HG03135 (cell line): Measurements from ENCODE around the gene FOXP2.
"Not testable (repeated sequence)": the region's sequence is repeated elsewhere in the genome, so short reads cannot be mapped to it uniquely, and the experiment has no call there.

Experiments
- ATAC-seq: cut with Tn5 transposase; IDR thresholded peaks from one replicate; pipeline ENCODE4 v1.9.1; 2021; ENCODE audit warnings: mild to moderate bottlenecking, moderate library complexity; ENCODE audit not compliant: unreplicated experiment

The FOXP2 gene

DNA sequence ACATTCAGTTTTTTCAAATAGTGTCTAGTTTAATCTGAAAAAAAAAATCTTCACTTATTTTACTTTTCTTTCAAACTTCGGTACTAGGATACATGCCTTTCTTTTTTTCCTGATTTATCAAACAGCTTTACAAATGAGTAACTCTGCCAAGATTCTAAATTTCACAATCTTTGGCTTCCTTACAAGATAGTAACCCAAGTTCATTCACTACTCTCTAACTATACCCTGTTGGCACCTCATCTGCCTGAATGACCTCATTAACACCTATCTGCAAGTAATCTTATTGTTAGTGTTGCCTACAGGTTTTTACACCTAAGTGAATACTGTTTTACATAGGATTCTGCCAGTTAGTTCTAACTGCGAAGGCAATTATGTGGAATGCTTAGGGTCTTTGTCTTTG, 159.8 kb downstream of the FOXP2 start:
- no peak for ATAC-seq

DNA sequence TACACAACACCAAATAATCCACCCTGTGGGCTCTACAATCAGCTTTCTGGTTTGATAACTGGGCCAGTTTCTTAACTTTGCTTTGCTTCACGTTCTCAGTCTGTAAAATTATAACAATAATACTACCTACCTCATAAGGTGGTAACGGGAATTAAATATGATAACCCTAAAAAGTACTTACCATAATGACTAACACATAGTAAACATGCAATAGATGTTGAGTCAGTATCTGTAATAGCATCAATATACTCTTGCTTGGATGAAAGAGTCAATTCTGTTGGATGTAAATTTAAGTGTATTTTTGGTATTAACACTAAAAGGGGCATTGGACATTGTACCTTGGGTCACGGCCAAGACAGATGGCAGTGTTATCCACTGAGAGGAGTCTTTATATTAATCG, 160.5 kb downstream of the FOXP2 start:
- no peak for ATAC-seq

DNA sequence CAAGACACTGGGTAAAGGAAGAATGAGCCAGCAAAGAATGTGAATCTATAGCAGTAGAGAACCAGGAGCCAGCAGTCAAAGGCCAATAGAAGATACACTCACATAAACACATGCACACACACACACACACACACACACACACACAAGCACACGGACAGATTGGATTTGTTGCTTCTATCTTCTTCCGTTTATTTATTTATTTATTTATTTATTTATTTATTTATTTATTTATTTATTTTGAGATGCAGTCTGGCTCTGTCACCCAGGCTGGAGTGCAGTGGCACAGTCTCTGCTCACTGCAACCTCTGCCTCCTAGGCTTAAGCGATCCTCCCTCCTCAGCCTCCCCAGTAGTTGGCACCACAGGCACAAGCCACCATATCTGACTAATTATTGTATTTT, 166.3 kb downstream of the FOXP2 start:
- ATAC-seq, result not testable (repeated sequence)

DNA sequence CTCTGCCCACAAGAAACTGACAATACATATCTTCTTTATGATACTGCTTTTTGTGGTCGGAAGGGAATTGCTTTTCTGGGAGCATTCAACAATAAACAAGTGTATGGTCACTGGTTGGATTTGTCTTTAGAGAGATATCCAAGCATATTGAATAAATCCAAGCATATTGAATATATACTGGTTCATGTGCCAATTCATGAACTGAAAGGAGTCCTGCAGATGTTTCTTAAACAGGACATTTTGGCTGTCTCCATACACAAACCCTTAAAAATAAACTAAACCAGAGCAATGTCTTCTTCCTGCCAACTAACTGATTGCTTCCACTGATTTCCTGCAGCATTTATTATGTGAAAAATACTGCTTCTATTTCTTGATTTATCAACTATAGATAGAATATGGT, 173.9 kb downstream of the FOXP2 start:
- no peak for ATAC-seq

DNA sequence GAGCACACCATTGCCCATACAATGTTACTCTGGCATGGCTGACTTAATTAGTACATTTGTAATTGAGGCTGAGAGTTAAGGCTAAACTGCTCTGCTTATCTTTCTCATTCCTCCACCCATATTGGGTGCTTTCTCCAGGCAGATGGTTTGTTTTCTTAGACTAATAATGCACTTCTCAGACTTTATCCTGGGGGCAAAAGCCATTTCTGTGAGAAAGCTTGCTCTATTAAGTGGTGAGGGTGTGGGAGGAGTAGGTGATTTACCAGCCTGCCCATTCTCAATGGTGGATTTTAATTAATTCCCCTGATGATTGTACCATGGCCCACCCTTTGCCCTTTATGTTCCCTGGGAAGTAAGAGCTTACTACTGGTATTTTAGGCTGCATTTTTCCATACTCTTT, 174.8 kb downstream of the FOXP2 start:
- no peak for ATAC-seq

DNA sequence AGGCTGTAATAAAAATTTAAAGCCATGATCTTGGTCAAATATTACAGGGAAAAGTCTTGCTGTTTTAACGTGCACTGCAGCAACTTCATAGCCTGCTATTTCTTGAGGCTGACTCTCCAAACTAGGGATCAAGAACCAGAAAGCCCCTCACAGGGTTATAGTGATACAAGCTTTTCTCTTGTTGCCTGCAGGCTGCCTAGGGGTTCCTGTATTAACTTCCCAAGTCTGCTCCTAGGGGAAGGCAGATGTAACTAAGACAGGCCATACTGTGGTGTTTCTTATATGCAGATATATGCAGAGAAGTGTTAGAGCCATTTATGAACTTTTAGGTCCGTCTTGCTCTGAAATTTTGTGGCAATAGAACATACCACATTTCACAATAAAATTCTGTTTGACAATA, 175.7 kb downstream of the FOXP2 start:
- ATAC-seq, result no peak

DNA sequence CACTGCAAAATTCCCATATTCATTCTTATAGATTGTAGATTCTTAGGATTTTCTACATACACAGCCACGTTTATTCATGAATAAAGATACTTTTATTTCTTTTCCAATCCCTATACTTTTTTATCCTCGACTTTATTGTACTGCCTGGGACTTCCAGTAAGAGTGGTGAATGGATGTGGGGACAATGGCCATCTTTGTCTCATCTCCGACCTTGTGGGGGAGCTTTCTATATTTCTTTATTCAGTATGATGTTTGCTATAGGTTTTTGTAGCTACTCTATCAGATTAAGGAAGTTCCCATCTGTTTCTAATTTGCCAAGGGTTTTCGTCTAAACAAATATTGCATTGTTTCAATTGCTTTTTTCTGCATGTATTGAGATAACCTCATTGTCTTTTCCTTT, 184.3 kb downstream of the FOXP2 start:
- no peak for ATAC-seq

DNA sequence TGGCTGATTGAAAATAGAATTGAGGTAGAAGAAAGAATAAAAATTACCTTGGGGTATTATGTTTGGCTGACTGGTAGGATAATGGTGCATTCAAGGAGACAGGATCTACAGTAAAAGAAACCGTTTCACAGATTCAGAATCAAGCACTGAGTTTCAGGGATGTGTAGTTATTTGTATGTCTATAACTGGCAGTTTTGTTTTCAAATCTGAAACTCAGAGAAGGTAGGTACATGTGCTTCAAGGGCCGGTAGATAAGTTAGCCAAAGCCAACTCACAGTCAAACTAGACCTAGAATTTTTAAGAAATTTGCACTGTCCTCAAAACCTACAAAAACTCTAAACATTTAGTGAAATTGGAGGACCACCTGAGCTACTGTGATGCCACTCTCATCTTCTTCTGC, 191.5 kb downstream of the FOXP2 start:
- no peak for ATAC-seq

DNA sequence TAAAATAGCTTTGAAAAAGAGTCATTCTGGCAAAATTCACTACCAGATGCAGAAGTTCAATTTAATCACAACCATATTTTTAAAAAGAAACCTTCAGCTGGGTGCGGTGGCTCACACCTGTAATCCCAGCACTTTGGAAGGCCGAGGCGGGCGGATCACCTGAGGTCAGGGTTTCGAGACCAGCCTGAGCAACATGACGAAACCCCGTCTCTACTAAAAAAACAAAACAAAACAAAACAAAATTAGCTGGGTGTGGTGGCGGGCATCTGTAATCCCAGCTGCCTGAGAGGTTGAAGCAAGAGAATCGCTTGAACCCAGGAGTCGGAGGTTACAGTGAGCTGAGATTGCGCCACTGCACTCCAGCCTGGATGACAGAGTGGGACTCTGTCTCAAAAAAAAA, 194.2 kb downstream of the FOXP2 start:
- not testable (repeated sequence) for ATAC-seq

DNA sequence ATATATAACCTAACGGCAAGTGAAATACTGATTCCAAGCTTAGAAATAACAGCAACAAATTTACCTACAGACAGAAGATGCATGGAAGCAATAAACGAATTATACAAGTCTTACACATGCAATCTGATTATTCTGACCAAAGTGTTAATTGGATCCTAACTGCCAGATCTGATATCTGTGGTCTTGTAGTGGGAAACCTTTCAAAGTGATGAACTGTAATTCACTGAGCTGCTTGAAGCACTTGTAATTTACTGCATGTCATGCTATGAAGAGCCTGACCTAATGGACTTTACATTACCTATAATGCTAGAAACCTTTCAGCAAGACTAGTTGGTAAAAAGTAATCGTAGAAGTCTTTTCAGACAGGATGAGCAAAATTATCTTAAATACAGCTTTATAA, 205.6 kb downstream of the FOXP2 start:
- no peak for ATAC-seq

DNA sequence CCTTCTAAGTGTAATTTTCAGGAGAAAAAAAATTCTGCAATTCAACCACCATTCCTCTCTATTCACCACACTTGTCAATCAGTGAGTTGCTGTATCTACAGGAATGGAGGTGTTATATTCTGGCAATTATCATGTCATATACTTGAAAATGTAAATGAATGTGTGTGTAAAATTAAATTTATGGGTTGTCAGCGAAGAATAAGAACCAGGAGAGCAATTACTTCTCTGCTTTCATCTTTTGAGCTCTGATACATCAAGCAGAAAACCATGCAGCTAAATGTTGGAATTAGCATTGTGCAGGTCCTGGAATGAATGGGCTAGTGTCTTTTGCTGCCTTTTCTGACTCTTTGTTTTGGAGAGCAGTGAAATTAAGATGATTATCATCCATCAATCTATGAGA, 207.6 kb downstream of the FOXP2 start:
- ATAC-seq, result no peak

DNA sequence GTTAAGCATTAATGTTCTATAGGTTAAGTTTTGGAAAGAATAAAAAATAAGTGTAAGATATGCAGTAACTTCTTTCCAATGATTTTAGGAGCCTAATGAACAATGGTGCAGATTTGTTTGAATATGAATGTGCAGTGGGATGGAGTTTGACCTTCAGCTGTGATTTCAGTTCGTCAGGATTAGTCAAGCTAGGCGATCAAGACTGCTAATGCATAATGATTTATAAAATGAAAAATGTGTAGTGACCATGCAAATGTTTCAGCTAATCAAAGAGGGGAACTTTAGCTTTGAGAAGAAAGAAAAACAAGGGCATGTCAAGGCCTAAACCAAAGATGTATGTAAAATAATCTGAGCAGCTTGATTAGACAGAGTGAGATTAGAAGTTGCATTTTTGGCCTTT, 208.5 kb downstream of the FOXP2 start:
- no peak for ATAC-seq

DNA sequence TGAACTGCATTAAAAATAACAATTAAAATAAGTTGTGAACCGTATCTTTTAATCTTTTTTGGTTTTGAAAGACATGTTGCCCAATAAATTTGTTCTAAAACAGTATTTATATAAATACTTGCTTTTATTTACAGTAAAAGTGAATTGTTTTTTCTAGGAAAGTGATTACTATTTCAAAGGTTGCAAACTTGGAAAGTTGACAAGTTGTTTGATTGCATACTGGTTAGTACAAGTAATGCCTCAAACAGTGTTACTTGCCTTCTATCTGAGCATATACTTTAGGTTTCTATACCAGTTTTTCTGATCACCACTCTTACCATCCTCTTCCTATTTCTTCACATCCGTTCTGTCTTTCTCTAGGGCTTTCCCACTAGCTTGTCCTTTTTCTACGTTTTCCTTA, 212.6 kb downstream of the FOXP2 start:
- no peak for ATAC-seq

DNA sequence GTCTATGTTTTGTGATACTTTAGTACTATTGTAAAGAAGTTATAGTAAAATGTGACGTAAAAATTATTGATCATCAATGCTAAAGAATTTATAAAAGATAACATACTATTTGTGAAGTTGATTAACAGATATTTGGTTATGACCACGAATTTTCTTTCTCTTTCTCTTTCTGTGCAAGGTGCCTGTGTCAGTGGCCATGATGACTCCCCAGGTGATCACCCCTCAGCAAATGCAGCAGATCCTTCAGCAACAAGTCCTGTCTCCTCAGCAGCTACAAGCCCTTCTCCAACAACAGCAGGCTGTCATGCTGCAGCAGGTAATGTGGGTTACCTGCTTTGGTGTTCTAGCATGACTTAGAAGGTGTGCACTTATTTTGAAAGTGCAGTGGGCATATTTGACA, 213.7 kb downstream of the FOXP2 start:
- no peak for ATAC-seq

DNA sequence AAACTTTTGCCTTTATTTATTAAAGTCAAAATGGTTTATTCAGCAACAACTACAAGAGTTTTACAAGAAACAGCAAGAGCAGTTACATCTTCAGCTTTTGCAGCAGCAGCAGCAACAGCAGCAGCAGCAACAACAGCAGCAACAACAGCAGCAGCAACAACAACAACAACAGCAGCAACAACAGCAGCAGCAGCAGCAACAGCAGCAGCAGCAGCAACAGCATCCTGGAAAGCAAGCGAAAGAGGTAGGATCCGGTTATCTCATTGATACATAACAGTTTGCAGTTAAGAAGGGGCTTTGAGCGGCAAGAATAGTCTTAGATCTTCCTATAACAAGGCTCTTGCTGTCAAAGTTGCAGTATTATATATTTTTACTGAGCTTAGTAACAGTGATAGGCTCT, 215.1 kb downstream of the FOXP2 start:
- ATAC-seq, result no peak

DNA sequence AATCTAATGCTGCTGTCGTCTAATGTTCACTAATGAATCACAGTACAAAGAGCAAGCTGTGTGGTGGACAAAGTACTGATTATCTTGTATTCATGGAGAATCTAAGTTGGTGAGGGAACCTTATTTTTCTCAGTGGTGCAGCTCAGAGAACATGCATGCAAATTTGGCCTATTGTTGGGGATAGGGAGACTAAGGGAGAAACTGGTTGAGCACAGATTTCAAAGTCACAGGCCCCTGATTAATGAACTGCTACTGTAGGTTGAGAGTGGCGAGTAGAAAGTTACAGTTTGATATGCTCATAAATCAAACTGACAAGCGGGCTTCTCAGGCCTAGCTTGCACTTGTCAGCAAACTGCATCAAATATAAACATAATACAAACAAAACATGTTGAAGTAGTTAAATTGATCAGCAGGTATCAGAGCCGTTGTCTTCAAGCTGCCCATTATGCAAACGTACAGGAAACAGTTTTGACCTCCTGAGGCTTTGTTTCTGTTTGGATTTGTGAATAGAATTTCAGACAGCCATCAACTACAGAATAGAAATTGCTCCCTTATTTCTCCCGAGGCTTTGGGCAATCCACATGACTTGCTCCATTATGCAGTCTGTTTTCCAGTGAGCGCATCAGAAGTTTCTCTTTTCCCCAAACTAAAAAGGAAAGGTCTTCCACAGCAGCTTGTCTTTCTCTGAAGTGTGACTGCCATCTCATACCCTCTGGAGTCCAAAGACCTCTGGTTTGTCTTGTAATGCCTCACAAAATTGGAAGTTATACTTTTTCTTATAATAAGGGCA, 215.8 kb downstream of the FOXP2 start:
- no peak for ATAC-seq

DNA sequence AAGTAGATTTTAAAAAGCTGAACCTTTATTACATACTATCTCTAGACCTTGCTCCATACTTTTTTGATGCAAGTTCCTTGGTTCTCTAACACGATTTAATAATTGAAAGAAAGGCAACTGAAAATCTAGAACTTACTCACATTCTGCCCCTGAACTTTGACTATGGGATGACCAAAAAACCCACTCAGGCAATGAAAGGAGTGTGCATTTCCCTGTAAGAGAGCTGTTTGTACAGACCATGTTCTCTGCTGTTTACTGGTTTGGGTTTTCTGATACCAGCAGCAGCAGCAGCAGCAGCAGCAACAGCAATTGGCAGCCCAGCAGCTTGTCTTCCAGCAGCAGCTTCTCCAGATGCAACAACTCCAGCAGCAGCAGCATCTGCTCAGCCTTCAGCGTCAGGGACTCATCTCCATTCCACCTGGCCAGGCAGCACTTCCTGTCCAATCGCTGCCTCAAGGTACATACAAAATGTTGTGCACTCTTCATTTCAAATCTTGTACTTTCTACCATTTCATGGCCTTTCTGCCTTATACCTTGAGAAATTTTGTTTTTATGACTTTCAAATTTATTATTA, 216.7 kb downstream of the FOXP2 start:
- ATAC-seq, result no peak

DNA sequence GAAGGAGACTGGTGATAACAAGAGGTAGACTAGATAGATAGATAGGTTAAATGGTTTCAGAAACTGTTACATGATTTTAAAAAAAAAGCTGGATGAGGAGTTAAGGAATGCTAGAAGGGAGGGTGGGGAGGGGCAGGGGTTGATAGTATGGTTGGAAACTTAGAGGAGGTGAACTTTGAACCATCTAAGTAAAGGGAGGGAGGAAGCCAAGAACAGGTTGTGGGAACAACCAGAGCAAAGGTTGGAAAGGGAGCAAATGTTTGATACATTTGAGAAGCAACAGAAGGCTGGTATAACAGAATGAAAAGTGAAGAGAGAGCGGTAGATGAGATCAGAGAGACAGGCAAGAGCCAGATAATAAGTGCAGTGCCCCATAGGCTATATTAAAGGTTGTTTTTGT, 224.8 kb downstream of the FOXP2 start:
- no peak for ATAC-seq

DNA sequence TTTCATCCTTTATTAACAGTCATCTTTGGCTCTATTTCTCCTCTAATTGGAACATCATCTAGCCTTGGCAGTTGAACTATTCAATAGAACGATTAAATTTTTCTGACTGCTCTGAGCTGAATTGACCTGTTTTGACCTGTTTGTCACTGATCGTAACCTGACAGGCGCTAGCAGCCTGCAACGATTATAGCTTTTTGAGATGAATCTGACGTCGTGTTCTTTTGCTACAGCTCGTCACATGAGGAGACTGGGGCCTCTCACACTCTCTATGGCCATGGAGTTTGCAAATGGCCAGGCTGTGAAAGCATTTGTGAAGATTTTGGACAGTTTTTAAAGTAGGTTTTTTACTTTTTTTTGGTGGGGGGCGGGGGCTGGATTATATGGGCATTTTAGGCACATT, 229.8 kb downstream of the FOXP2 start:
- no peak for ATAC-seq

DNA sequence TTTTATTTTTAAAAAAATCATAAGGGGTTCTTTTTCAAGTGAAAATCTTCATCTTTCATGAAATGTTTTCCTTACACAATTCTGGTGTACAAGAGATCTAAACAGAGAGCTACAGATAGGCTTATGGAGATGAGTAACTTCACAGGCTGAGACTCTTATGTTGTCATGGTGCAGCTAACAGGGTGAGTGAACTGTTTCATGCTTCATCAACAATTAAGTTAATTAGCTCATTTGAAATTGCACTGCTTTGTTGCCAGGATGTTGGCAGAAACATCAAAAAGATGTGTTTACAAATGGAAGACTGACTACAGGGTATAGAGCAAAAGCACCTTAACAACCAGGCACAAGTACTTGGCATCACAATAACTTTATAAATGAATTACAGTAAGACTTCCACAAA, 230.8 kb downstream of the FOXP2 start:
- ATAC-seq, result no peak

DNA sequence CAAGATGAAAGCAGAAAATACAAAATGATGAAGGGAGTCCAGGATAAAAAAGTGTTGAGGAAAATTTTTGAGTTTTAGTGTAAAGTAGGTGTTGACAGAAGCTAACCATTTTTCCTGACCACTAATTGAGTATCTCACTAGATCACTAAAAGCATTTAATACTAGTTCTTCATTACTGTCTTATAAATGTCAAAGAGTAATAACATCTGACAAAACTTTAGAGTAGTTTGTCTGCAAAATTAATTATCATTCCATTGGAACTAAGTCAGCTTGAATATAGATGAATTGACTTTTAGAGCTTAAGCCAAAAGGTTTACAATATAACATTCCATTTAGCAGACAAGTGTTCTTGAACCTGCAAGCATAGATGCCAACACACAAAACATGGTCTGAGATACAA, 232.9 kb downstream of the FOXP2 start:
- no peak for ATAC-seq

DNA sequence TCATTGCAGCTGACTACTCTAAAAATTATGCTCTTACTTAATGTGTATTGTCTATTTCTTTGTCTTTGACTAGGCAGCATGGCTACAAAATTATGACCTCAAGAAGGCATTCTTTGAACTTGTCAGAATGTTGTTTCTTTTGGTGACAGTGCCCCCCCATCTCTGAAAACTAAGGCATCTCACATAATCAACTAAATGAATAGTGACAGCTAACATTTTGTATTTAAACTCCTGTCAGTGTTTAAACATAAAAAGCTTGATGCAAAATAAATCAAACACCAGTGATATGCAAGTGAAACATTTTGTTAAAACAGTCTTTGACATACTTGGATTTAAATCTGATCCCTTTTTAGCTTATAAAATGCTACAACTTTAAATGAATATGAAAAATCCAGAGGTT, 233.5 kb downstream of the FOXP2 start:
- no peak for ATAC-seq

DNA sequence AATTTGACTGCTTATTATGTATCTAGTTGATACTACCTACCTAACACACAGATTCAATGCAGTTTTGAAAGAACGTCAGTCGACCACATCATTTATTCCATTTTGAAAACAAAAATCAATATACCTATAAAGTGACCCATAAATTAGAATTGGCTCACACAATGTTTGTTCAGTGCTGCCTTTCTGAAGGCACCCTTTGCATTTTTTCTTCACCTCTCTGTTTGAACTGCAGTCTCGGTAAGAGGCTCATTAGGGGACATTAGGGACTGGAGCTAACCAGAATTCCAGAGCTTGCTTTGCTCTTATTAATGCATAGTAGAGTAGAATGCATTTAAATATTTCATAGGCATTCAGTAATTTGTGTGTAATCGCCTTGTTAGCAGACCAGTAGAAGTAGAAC, 234.1 kb downstream of the FOXP2 start:
- no peak for ATAC-seq
